IMR-90 (cell line): ENCODE data around the gene PLXNC1. TPM values are rescaled to one million over a fixed set of nuclear protein-coding genes. Genes with fewer than 3 reads are reported as not detected.

Experiments
- ATAC-seq: fragments of 200-7000 bp; cut with Tn5 transposase; 2 replicates; pipeline ENCODE4 v1.9.1; 2020; ENCODE audit warnings: low read depth, mild to moderate bottlenecking, moderate library complexity
- BruUV-seq: library from RNA; stranded (reverse); fragments of 400-500 nt; replicated peaks from 2 replicates; lab custom pipeline; 2021; lab: Mats Ljungman, UMichigan
- CTCF ChIA-PET: fragments of 300-600 bp; formaldehyde crosslinking; extraction: SDS; loops from one replicate; lab custom pipeline; 2021; ENCODE audit warnings: antibody characterized with exemption; lab: Yijun Ruan, JAX
- POLR2A ChIA-PET: fragments of 300-600 bp; sonication (Branson Sonifier 250); formaldehyde crosslinking; loops from one replicate; lab custom pipeline; 2022; ENCODE audit warnings: antibody characterized with exemption; ENCODE audit not compliant: unreplicated experiment; lab: Charles Lee
- DNase-seq: peaks from one replicate; pipeline ENCODE4 v3.0.0; 2013
- H2AFZ ChIP-seq: replicated peaks from 2 replicates; pipeline ENCODE3; 2013; ENCODE audit warnings: low read length, mild to moderate bottlenecking; ENCODE audit not compliant: poor library complexity
- H2AK5ac ChIP-seq: 2 replicates; pipeline ENCODE4 v1.6.1; 2013; ENCODE audit warnings: low read depth, low read length, inconsistent platforms
- H2AK9ac ChIP-seq: replicated peaks from 2 replicates; pipeline ENCODE3; 2013; ENCODE audit warnings: mild to moderate bottlenecking, low read depth, low read length, moderate library complexity; ENCODE audit not compliant: poor library complexity
- H2BK120ac ChIP-seq: 2 replicates; pipeline ENCODE4 v1.6.1; 2013; ENCODE audit warnings: low read depth, low read length, inconsistent platforms
- H2BK15ac ChIP-seq: 3 replicates; pipeline ENCODE4 v1.6.1; 2013; ENCODE audit warnings: low read depth, low read length, inconsistent platforms
- H2BK20ac ChIP-seq: 2 replicates; pipeline ENCODE4 v1.6.1; 2013; ENCODE audit warnings: low read depth, mild to moderate bottlenecking, inconsistent platforms, low read length, moderate library complexity
- H2BK5ac ChIP-seq: 2 replicates; pipeline ENCODE4 v1.6.1; 2013; ENCODE audit warnings: mild to moderate bottlenecking, low read depth, low read length, inconsistent platforms; ENCODE audit not compliant: poor library complexity, severe bottlenecking
- H3K14ac ChIP-seq: replicated peaks from 2 replicates; pipeline ENCODE4 v1.6.1; 2013; ENCODE audit warnings: low read depth, low read length, inconsistent platforms
- H3K18ac ChIP-seq: 2 replicates; pipeline ENCODE4 v1.6.1; 2013; ENCODE audit warnings: low read depth, low read length, control low read depth
- H3K23ac ChIP-seq: 2 replicates; pipeline ENCODE4 v1.6.1; 2013; ENCODE audit warnings: low read depth, low read length, inconsistent platforms
- H3K27ac ChIP-seq: 2 replicates; pipeline ENCODE4 v1.5.1; 2013; ENCODE audit warnings: mild to moderate bottlenecking, control low read depth, low read length; ENCODE audit not compliant: insufficient read depth
- H3K27me3 ChIP-seq: 2 replicates; pipeline ENCODE4 v1.6.1; 2013; ENCODE audit warnings: low read length; ENCODE audit not compliant: control insufficient read depth, insufficient read depth
- H3K36me3 ChIP-seq: 2 replicates; pipeline ENCODE4 v1.6.1; 2013; ENCODE audit warnings: low read length, mixed read lengths; ENCODE audit not compliant: control insufficient read depth, insufficient read depth
- H3K4ac ChIP-seq: 2 replicates; pipeline ENCODE4 v1.6.1; 2013; ENCODE audit warnings: low read depth, low read length, inconsistent platforms
- H3K4me1 ChIP-seq: 2 replicates; pipeline ENCODE4 v1.6.1; 2013; ENCODE audit warnings: low read length, mixed read lengths; ENCODE audit not compliant: control insufficient read depth, insufficient read depth
- H3K4me2 ChIP-seq: 2 replicates; pipeline ENCODE4 v1.6.1; 2013; ENCODE audit warnings: low read depth, mild to moderate bottlenecking, control low read depth, low read length, moderate library complexity
- H3K4me3 ChIP-seq: 2 replicates; pipeline ENCODE4 v1.5.1; 2013; ENCODE audit warnings: low read depth, mild to moderate bottlenecking, control low read depth, low read length, moderate library complexity; ENCODE audit not compliant: insufficient read depth
- H3K56ac ChIP-seq: 2 replicates; pipeline ENCODE4 v1.6.1; 2013; ENCODE audit warnings: low read length, inconsistent platforms; ENCODE audit not compliant: insufficient read depth; ENCODE audit errors: extremely low read depth
- H3K79me1 ChIP-seq, 2 experiments: 2 replicates each; pipeline ENCODE4 v1.6.1; 2013; ENCODE audit warnings: low read length in 2 of 2, inconsistent platforms in 1 of 2, low read depth in 1 of 2
- H3K9ac ChIP-seq: 2 replicates; pipeline ENCODE4 v1.6.1; 2013; ENCODE audit warnings: low read depth, low read length, control low read depth
- H3K9me1 ChIP-seq: 2 replicates; pipeline ENCODE4 v1.6.1; 2013; ENCODE audit warnings: low read length, inconsistent platforms; ENCODE audit not compliant: insufficient read depth
- H3K9me3 ChIP-seq: 2 replicates; pipeline ENCODE4 v1.6.1; 2013; ENCODE audit warnings: low read length; ENCODE audit not compliant: control insufficient read depth, insufficient read depth
- H4K20me1 ChIP-seq: 2 replicates; pipeline ENCODE4 v1.6.1; 2013; ENCODE audit warnings: low read length, inconsistent platforms; ENCODE audit not compliant: insufficient read depth
- H4K5ac ChIP-seq: 2 replicates; pipeline ENCODE4 v1.6.1; 2013; ENCODE audit warnings: mild to moderate bottlenecking, low read depth, low read length, control low read depth
- H4K8ac ChIP-seq, 2 experiments: 2 replicates each; pipeline ENCODE4 v1.6.1; 2013; ENCODE audit warnings: low read depth in 2 of 2, low read length in 2 of 2, control low read depth in 1 of 2, inconsistent platforms in 1 of 2
- H4K91ac ChIP-seq: 2 replicates; pipeline ENCODE4 v1.6.1; 2013; ENCODE audit warnings: low read depth, low read length, inconsistent platforms; ENCODE audit not compliant: insufficient read depth
- BHLHE40 ChIP-seq: fragments of 150-350 bp; IDR thresholded peaks from 2 replicates; pipeline ENCODE4 v1.6.1; 2016; ENCODE audit warnings: mild to moderate bottlenecking, low read depth, low read length
- CEBPB ChIP-seq: IDR thresholded peaks from 2 replicates; pipeline ENCODE4 v1.6.1; 2012; ENCODE audit warnings: low read depth, low read length, improper control_type of control experiment
- CHD1 ChIP-seq: IDR thresholded peaks from 2 replicates; pipeline ENCODE4 v1.6.1; 2012; ENCODE audit warnings: low read depth, low read length, improper control_type of control experiment
- MAZ ChIP-seq: IDR thresholded peaks from 2 replicates; pipeline ENCODE4 v1.6.1; 2012; ENCODE audit warnings: low read depth, mild to moderate bottlenecking, low read length, improper control_type of control experiment, moderate library complexity, borderline replicate concordance
- POLR2A ChIP-seq: IDR thresholded peaks from 2 replicates; pipeline ENCODE4 v1.6.1; 2012; ENCODE audit warnings: mild to moderate bottlenecking, low read depth, low read length
- RAD21 ChIP-seq: IDR thresholded peaks from 2 replicates; pipeline ENCODE4 v1.6.1; 2012; ENCODE audit warnings: low read length, improper control_type of control experiment
- RCOR1 ChIP-seq: IDR thresholded peaks from 2 replicates; pipeline ENCODE4 v1.6.1; 2012; ENCODE audit warnings: mild to moderate bottlenecking, low read length, improper control_type of control experiment; ENCODE audit not compliant: insufficient replicate concordance
- SMC3 ChIP-seq: fragments of 150-350 bp; IDR thresholded peaks from 2 replicates; pipeline ENCODE4 v1.6.1; 2016; ENCODE audit warnings: low read depth, mild to moderate bottlenecking, antibody characterized with exemption, low read length, moderate library complexity
- dilution Hi-C: fragments of 300-500 bp; cut with HindIII; formaldehyde crosslinking; loops from one replicate; pipeline ENCODE4 v1.14.3; 2018; ENCODE audit warnings: low sequenced_read_pairs; ENCODE audit not compliant: unreplicated experiment
- in situ Hi-C: fragments of 300-500 bp; cut with MboI; formaldehyde crosslinking; loops from 3 replicates; pipeline ENCODE4 v1.14.3; 2019; ENCODE audit warnings: low sequenced_read_pairs, inconsistent platforms, mixed read lengths
- intact Hi-C: fragments of 100-400 bp; cut with micrococcal nuclease; formaldehyde crosslinking; loops from 2 replicates; pipeline ENCODE4 v1.10.0; 2022
- polyA plus RNA-seq, 3 experiments: library from polyadenylated mRNA; depleted of rRNA; stranded (reverse); fragments of >200 nt; gene quantifications; 2 replicates each; pipeline ENCODE4 v1.2.3, GENCODE V29; 2012; ENCODE audit warnings: low replicate concordance in 1 of 3
- total RNA-seq: library from RNA; depleted of rRNA; stranded (reverse); fragments of >200 nt; gene quantifications from 2 replicates; pipeline ENCODE4 v1.2.3, GENCODE V29; 2012
- TF ChIP-seq, protein P1 (sequence below): fragments of 150-350 bp; IDR thresholded peaks from 2 replicates; pipeline ENCODE4 v1.6.1; 2017; ENCODE audit warnings: mild to moderate bottlenecking, antibody characterized with exemption, low read length, low read depth
- TF ChIP-seq, protein P2 (sequence below): fragments of 150-350 bp; IDR thresholded peaks from 2 replicates; pipeline ENCODE4 v1.6.1; 2016; ENCODE audit warnings: low read depth, mild to moderate bottlenecking, low read length, moderate library complexity, borderline replicate concordance

Gene PLXNC1
- total and polyA plus RNA-seq, 2 of the 4 experiments (the other 2 are of a cell fraction): 1.0 to 1.6 TPM

DNA sequence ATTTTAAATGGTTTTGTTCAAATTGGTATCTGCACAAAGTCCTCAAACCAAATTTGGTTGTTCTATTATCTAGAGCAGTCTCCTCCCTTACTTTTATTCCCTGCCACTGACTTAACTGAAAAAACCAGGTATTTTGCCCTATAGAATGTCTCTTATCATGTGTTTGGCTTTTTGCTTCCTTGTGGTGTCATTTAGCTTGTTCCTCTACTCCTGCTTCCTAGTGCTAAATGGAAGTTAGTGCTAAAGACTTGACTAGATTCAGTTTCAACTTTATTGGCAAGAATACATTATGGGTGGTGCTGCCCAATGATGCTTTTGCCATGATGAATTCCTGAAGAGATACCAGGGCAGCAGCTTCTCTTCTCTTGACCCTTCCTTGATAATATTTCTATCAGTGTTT, 29.7 kb downstream of the PLXNC1 start:
- intact Hi-C loops: no loop called here
- Histone ChIP-seq H2BK20ac (no peak overlapping the region), H2BK15ac (no peak overlapping the region), H2BK120ac (no peak overlapping the region), H3K9me3 (peaks cover 6% of the 10 kb centered on the region), H2BK5ac (no peak overlapping the region), H2AK5ac (no peak overlapping the region), H3K18ac (no peak overlapping the region), H4K5ac (no peak overlapping the region), H3K14ac (no peak overlapping the region), H2AFZ (no peak overlapping the region), H3K27me3 (no peaks in the 10 kb centered on the region), H4K8ac (no peak overlapping the region), H3K4ac (no peak overlapping the region), H3K4me2 (no peak overlapping the region), H3K4me1 (peaks cover 8% of the 10 kb centered on the region; the same call in 1 of the 2 replicates), H3K4me3 (no peak overlapping the region), H3K56ac (no peak overlapping the region), H3K9me1 (no peaks in the 10 kb centered on the region), H2AK9ac (no peak overlapping the region), H4K91ac (no peak overlapping the region), H3K36me3 (no peaks in the 10 kb centered on the region), H4K20me1 (no peaks in the 10 kb centered on the region), H3K23ac (no peak overlapping the region), H3K9ac (no peak overlapping the region), H3K79me1 (no peaks in the 10 kb centered on the region), H3K27ac (no peak overlapping the region)
- CTCF ChIA-PET: no interaction called here
- no peak for ATAC-seq
- BruUV-seq: no TSS peak
- dilution Hi-C loops: no loop called here
- TF ChIP-seq RAD21 (no peak), CEBPB (no peak), SMC3 (no peak), CHD1 (no peak), BHLHE40 (no peak), POLR2A (no peak), RCOR1 (no peak), MAZ (no peak)
- TF ChIP-seq, protein P1, sequence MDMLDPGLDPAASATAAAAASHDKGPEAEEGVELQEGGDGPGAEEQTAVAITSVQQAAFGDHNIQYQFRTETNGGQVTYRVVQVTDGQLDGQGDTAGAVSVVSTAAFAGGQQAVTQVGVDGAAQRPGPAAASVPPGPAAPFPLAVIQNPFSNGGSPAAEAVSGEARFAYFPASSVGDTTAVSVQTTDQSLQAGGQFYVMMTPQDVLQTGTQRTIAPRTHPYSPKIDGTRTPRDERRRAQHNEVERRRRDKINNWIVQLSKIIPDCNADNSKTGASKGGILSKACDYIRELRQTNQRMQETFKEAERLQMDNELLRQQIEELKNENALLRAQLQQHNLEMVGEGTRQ: no peak
- TF ChIP-seq, protein P2, sequence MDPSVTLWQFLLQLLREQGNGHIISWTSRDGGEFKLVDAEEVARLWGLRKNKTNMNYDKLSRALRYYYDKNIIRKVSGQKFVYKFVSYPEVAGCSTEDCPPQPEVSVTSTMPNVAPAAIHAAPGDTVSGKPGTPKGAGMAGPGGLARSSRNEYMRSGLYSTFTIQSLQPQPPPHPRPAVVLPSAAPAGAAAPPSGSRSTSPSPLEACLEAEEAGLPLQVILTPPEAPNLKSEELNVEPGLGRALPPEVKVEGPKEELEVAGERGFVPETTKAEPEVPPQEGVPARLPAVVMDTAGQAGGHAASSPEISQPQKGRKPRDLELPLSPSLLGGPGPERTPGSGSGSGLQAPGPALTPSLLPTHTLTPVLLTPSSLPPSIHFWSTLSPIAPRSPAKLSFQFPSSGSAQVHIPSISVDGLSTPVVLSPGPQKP: no peak
- no peak for DNase-seq
- POLR2A ChIA-PET: no interaction called here
- in situ Hi-C loops: no loop called here
